GM18511 (cell line): Measurements from ENCODE around the gene MPST.
"Not testable (repeated sequence)": the region's sequence is repeated elsewhere in the genome, so short reads cannot be mapped to it uniquely, and the experiment has no call there.

Source experiments
- ATAC-seq: cut with Tn5 transposase; IDR thresholded peaks from one replicate; pipeline ENCODE4 v1.9.1; 2021; ENCODE audit warnings: mild to moderate bottlenecking, moderate library complexity; ENCODE audit not compliant: unreplicated experiment

Gene MPST

DNA sequence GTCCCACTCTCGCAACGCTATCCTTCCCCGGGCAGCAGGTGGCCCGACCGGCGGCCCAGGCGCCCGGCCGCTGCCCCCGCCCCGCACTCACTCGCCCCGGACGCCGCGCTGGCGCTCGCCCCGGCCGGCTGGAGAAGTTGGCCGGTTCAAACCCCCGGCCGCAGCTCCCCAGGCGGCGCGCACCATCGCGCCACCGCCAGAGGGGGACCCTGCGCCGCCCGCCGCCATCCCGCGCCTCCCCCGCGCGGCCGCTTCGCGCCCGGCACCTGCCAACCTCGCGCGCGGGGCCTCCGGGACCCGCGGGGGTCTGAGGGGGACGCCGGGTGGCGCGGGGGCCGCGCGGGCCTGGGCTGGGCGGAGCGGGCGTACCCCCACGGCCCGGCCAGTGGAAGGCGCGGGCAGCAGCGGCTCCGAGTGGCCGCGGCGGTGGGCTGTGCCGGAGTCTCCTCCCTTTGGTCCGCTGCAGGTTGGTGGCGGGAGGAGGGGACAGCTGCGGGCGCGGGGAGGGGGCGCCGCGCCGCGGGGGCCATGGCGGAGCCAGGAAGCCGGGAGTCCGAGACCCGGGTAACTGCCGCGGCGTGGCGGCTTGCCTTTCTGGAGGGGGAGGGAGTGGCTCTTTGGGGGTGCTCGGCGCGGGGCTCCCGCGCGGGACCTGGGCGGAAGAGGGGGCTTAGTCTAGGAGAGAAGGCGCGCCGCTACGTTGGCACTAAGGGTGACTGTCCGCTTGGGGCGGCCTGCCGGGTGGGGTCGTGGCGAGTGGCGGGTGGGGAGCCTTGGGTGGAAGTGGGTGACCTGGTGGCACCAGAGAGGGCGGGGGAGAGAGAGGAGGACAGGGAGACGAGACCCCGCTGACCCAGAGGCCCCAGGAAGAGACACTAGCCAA is at the start of gene MPST, which contains the start of gene TST:
Gene MPST, plus strand, starts transcription at position 434 of the 883 bp plus-strand sequence. Its CDS starts 95 bp downstream, at position 529.
Gene TST, minus strand, starts transcription at position 139 of the 883 bp plus-strand sequence. CDS start 715 bp downstream, outside the sequence.
- peak; percentile 75 for ATAC-seq

DNA sequence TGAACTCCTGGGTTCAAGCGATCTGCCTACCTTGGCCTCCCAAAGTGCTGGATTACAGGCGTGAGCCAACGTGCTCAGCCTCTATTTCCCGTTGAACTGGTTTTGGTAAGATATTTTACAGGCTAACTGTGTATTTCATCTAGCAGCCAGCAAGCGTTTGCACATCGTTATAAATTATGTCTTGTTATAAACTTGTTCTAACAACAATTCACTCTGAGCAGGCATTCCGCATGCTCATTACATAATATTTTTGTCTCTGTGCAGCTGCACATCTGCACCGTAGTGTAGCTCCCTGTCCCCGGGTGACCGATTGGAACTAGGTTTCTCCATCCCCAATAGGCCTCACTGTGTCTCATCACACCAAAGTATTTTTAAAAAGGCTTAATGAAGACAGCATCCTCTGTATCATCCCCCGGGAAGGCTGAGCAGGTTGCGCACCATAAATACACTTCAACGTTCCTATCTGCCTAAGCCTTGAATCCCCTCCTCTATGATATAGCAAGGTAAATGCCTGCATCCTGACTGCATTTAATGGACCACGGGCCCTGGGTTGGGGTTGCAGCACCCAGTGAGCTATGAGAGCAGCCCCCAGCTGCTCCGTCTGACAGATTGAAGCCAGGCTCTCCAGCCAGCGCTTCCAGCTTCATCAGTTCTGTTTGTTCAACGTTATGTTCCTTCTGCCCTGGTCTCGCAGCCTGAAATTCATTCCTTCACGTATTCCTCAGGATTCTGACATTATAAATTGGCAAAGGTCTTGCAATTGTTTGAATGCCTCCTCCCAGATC is 48.0 kb upstream of the MPST start:
- ATAC-seq: no peak

DNA sequence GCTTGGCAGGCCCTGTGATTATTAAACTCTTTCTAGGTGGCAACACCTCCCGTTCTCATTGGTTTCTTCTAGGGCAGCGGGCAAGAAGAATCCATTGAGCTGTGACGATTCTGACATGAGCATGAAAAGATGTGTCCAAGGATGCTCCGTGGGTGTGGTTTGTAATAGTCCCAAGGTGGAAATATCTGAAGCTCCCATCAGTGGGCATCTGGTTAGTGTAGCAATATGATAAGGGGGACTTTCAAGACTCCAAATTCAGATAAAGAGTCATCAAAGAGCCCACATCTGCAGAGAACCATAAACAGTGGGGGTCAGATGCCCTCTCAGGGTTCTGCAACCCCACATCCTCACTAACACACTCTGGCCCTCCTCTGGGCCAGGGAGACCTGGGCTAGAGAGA is 42.9 kb upstream of the MPST start:
- no peak for ATAC-seq

DNA sequence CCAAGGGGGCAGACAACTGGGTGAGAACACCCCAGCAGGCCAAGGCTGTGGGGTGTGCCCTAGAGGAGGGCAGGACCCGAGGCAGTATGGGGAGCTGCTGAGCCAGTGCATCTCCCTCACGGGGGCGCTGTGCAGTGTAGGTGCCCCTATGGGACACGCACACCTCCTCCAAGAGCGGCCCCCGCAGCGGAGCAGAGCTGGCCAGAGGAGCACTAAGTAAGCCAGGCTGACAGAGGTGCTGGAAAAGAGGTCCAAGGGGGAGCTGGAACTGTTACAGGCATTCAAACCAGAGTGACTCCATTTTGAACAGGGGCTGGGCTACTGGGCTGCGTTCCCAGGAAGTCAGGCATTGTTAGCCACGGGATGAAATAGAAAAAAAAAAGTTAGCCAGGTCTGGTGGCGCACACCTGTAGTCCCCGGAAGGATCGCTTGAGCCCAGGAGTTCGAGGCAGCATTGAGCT is 42.1 kb upstream of the MPST start:
- peak; percentile 58 for ATAC-seq

DNA sequence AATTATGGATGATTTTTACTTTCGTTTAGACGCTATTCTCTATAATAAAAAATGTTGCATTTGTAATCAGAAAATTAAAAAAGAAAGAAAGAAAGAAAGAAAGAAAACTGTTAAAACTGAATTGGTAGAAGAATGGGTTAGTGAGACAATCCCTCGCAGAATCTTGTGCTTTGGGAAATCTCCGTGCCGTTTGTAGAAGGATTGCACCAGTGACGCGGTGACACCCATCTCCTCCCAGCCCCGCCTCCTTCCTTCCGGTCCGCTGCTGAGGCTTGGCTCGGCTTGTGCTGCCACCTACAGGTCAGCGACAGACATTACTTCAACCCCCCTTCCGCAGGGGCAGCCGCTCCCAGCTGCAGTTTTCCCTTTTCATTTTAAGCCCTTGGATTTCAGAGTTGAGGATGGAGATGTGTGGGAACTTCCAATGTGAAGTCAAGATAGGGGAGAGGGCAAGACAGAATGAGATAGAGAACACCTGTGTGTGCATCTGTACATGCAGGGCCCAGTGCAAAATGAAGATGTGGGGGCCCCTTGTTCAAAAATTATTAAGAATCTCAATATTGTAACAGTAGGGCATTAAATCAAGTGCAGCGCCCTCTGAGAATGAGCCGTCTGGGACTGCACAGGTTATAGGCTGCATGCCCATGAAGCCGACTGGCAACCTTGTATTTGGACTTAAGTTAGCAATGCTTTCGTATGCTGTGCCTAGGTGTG is 41.4 kb upstream of the MPST start:
- no peak for ATAC-seq

DNA sequence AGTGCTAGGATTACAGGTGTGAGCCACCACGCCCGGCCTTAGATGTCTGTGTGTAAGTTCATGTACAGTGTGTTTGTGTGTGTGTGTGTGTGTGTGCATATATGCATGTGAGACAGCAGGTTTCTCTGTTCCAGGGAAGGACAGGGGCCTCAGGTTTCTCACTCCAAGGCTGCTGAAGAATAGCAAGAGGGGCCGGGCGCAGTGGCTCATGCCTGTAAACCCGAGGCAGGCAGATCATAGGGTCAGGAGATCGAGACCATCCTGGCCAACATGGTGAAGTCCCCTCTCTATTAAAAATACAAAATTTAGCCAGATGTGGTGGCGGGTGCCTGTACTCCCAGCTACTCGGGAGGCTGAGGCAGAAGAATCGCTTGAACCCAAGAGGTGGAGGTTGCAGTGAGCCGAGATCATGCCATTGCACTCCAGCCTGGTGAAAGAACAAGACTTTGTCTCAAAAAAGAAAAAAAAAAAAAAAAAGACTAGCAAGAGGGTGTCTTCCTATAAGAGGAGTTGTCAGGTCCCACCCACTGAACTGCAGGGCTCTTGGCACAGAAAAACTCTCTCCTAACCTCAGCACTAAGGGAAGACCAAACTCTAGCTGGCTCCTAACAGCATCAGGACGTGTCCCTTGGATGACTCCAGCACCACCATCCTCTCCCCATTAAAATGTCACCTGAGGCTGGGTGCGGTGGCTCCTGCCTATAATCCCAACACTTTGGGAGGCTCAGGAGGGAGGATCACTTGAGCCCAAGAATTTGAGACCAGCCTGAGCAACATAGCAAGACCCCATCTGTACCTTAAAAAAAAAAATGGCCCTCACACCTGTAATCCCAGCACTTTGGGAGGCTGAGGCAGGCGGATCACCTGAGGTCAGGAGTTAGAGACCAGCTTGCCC is 40.3 kb upstream of the MPST start:
- no peak for ATAC-seq

DNA sequence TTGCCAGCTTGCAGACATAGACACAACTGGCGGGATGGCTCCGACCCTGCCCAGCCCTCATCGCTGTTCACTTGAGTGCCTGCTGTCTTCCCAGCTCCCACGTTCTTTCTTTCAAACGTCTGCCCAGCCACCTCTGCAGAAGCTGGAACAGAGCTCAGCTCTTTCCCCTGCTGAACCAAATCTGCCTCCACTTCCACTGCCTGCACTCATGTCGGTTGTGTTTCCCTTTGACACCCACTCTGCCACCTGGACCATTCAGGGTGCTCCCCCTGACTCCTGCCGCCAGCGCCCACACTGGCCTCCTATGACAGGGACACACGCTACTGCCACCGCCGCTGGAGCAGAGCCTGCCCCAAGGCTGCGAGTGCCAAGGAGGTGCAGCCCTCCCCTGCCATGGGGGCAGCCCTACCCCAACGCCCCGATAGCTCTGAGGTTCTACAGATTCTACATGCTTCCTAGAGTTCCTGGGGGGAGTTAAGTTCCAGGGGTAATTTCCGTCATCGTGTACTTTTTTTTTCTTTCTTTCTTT is 38.2 kb upstream of the MPST start:
- no peak for ATAC-seq

DNA sequence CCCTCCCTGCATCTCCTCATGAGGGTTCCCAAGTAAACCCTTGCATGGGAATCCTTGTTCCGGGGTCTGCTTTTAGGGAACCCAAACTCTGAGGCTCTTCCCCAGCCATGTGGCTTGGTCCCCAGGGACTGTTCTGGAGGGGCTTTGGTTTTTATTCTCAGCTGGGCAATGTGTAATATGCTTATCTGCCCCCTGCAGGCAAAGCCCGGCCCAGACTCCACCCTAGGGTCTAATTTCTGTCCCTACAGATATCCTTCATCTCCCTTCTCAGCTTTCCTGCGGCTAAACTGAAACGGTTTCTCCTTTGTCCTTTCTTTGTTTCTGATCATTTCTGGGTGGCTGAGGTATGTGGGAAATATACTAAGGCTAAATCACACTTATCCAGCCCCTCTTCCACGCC is 37.4 kb upstream of the MPST start:
- ATAC-seq: no peak

DNA sequence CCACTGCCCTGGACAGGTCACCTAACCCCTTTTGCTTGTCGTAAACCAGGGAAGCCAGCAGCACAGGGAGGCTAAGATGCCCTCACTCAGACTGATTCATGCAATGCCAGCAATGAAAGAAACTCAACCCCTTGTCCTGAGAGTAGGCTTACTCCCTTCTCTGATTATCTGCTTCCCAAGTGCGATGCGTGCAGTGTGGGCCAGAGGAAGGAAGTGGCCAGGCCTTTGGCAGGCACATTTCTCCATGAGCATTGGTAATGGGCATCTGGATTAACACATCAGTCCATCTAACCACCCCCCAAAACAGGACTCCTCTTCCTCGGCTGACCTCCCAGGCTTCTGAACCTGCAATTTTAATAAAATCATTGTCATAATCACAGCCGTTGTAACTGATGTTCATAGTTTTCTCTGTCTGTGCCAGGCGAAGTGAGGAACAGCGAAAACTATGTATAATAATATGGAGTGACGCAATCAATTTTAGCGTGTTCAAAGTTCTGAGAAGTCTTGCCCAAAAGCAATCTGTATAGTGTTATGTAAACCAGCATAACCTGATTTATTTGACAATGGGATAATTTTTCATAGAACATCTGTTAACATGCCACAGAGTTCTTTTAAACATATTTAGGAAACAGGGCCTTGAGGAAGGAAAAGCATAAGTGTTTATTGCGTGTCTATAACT is 34.2 kb upstream of the MPST start:
- ATAC-seq: no peak

DNA sequence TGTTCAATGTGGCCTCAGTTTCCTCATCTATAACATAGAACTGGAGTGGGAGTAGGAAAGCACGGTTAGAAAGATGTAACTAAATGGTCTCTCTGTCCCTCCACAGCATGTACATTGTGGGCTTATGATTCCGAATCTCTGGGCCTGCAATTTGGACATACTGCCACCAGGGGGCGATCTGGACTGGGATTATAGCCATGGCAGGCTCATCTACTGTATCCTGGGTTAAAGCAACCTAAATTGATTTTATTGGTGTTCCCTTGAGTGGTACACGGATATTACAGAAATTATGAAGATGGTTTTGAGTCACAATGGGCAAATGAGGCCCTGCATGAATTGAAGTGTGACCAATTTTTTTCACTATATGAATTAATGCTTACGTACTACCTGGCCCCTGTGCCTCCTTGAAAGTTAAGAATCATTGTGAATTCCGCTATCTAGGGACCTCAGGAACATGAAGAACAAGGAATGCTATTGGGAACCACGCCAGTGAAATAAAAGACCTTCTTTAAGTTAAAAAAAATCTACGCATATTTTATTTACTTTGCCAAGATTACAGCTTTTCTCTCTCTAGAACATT is 33.2 kb upstream of the MPST start:
- ATAC-seq: no peak

DNA sequence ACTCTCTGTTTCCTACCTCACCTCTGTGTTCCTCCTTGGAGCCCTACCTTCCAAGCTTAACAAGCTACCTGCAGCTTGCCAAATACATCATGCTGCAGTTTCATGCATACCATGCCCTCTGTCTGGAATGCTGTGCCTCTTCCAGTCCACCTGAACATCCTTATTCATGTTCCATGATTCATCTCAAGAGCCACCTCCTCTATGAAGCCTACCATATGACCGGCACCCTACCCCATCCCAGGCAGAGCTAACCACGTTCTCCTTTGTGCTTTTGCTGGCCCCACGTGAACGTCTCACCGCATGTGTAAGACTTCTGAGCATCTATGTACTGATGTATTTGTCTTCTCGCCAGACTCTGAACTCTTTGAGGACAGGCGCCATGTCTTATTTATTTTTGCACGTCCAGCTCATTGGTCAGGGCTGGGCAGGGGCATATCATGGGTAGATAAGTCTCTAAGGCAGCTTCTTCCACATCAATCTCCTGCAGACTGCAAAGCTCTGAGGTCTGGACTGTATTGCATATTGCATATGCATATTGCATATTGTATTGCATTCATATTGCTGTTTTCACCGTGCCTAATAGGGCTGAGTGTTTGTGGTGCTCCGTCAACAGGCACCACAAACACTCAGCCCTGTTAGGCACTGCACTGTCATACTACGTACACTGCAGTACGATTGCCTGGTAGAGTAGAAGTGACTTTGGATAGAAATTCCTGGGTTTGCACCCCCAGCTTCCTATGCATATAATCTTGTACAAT is 31.3 kb upstream of the MPST start:
- ATAC-seq: no peak

DNA sequence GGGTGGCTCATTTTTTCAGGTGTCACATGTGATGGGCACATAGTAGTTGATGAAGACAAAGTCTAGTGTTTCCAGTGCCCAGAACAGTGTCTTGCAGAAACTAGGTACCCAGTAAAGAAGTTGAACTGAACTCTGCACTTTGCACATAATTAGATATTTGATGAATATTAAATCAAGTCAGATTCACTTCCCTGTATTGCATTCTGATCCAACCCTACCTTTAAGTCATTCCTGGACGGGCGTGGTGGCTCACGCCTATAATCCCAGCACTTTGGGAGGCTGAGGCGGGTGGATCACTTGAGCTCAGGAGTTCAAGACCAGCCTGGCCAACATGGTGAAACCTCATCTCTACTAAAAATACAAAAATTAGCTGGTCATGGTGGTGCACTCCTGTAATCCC is 30.5 kb upstream of the MPST start:
- not testable (repeated sequence) for ATAC-seq

DNA sequence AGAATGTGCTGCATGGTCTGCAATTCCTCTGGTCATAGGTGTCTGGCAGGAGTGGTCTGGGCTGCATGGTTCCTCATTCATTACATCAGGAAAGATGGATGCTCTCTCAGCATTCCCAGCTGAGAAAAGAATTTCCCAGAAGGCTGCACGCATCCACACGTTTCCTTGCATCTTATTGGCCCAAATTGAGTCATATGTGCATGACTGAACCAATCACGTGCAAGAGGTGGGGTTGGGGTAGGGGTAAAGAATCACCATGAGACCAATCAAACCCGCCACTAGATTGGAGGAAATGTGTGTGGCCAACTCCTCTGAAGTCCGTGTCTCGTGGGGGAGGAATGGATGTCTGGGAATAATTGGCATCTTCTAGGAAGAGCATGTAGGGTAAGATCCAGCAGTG is 29.1 kb upstream of the MPST start:
- no peak for ATAC-seq

DNA sequence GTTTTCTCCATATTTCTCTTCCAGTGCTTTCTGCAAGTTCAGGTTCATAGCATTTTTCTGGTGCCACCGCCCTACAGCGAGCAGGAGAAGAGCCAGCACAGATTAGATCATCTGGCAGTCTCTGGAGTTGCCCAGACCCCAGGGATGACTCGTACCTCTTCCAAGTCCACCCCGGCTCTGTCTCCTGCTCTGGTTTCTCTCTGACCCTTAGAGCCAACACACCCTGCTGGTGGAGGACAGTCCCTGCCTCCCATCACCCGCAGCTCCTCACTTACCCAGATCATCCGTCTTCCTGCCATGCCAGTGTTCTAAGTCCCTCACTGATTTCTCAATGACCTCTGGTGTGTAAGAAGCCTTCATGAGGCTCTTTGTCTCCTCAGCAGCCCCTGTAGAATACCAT is 28.3 kb upstream of the MPST start:
- ATAC-seq: no peak

DNA sequence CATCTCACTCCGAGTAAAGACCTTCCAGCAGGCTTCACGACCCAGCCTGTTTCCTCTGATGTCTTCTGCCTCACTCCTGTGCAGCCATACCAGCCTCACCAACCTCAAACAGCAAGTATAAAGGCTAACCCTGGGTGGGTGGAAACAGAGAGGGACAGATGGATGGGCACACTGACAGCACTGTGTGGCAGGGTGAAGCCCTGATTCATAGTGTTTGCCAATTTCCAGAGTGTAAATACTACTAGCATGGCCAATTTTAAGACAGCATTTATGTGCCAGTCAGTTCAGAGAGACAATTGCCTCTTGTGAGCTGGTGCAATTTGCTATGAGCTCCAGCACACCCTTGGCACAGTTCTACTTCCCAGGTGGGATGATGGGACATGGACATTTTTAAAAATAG is 21.8 kb upstream of the MPST start:
- no peak for ATAC-seq

DNA sequence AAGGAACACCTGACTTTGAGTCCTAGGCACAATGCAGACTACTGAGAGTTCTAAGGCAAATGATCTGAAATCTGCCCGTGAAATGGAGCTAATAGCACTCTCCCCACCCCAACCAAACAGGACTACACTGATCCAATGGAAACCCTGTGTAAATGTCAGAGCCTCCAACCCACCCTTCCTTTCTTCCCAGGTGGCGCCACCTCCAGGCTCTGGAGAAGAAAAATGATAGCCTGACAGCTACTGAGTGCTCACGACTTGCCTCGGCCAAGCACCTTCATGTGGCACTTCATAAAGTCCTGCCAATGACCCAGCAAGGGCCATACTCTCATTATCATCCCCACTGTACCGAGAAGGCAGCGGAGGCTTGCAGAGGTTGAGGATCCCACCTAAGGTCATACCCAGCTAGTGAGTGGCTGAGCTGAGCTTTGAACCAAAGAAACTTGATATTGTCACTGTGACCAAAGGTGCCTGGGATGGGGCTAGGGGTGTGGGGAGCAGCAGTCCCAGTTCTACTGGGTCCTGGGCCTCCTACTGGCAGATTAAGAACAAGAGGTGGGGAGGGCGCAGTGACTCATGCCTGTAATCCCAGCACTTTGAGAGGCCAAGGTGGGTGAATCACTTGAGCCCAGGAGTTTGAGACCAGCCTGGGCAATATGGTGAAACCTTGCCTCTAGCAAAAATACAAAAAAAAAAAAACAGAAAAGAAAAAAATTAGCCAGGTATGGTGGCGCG is 20.8 kb upstream of the MPST start:
- ATAC-seq: no peak

DNA sequence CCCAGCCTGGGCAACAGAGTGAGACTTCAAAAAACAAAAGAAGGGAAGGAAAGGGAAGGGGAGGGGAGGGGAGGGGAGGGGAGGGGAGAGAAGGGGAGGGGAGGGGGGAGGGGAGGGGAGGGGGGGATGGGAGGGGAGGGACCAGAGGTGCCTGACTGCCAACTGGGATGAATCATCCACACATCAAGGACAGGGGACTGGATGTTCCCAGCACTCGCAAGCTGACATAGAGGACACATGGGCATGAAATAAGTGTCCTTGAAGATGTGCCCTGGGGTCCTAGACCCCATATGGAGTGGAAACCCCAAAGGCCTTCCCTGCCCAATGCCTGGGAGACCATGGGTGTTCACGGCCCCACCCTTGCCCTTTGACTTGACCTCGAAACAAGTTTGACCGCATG is 20.1 kb upstream of the MPST start:
- no peak for ATAC-seq
